ENCODE results near the gene UPF1.

The UPF1 gene

DNA sequence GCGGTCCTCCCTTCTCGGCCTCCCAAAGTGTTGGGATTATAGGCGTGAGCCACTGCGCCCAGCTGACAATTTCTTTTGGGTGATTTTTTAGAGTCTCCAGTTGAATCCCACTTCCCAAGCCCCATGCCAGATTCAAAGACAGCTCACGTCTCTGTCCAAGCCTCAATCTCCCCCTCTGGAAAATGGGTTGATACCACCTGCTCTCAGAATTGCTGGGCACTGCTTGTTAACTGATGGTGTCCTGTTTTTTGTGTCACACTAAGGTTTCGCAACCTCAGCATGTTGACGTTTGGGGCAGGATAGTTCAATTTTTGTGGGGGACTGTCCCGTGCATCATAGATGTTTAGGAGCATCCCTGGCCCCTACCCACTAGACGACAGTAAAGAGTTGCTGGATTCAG is 14.2 kb upstream of the UPF1 start:
- peaks cover 13% of the 10 kb centered on the region for H3K27me3 ChIP-seq (replicated peaks; ENCODE audit: insufficient read depth, low read length)
- TF ChIP-seq EZH2 (optimal IDR thresholded peaks at IDR 0.05; ENCODE audit: low read depth, low read length) (no peak), EZH2phosphoT487 (IDR thresholded peaks at IDR 0.05; ENCODE audit: low read length) (no peak)
- TF ChIP-seq, protein P1, sequence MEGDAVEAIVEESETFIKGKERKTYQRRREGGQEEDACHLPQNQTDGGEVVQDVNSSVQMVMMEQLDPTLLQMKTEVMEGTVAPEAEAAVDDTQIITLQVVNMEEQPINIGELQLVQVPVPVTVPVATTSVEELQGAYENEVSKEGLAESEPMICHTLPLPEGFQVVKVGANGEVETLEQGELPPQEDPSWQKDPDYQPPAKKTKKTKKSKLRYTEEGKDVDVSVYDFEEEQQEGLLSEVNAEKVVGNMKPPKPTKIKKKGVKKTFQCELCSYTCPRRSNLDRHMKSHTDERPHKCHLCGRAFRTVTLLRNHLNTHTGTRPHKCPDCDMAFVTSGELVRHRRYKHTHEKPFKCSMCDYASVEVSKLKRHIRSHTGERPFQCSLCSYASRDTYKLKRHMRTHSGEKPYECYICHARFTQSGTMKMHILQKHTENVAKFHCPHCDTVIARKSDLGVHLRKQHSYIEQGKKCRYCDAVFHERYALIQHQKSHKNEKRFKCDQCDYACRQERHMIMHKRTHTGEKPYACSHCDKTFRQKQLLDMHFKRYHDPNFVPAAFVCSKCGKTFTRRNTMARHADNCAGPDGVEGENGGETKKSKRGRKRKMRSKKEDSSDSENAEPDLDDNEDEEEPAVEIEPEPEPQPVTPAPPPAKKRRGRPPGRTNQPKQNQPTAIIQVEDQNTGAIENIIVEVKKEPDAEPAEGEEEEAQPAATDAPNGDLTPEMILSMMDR (IDR thresholded peaks at IDR 0.05; ENCODE audit: low read length), result no peak
- H3K9ac ChIP-seq (ENCODE audit: low read length), result no peak overlapping the region
- no peak overlapping the region for H3K27ac ChIP-seq (ENCODE audit: low read length)
- DNase-seq, result no peak
- H3K4me3 ChIP-seq (ENCODE audit: low read length), result no peak overlapping the region
- H3K9me3 ChIP-seq (replicated peaks; ENCODE audit: insufficient read depth, low read length), result no peaks in the 10 kb centered on the region
- no peaks in the 10 kb centered on the region for H3K79me2 ChIP-seq (ENCODE audit: low read length)
- H4K20me1 ChIP-seq (ENCODE audit: insufficient read depth, low read length), result no peaks in the 10 kb centered on the region
- H3K4me1 ChIP-seq (ENCODE audit: low read length), result no peaks in the 10 kb centered on the region
- H3K9me2 ChIP-seq (replicated peaks; ENCODE audit: insufficient read depth, low read length), result no peaks in the 10 kb centered on the region
- no peak overlapping the region for H2AFZ ChIP-seq (ENCODE audit: low read length)
- H3K36me3 ChIP-seq (replicated peaks; ENCODE audit: insufficient read depth, low read length), result no peaks in the 10 kb centered on the region
- no peaks in the 10 kb centered on the region for H3F3A ChIP-seq (ENCODE audit: insufficient read depth, low read length)
- no peak overlapping the region for H3K4me2 ChIP-seq (ENCODE audit: low read depth, low read length)

DNA sequence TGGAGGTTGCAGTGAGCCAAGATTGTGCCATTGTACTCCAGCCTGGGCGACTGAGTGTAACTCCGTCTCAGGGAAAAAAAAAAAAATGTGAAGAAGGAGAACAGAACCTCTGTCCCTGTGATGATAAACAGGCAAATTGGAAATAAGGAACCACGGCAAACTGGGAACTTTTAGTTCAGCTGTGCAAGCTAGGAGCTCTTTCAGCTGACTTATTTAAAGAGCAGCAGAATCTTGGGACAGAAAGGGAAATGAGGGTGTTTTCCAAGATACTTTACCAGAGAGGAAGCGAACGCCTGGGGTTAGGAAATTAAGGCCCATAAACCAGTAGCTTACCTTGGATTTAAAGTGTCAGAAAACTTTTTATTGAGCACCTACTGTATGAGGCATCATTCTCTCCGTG is 3.0 kb upstream of the UPF1 start:
- H3K9ac ChIP-seq (ENCODE audit: low read length), result no peak overlapping the region
- H3K9me3 ChIP-seq (replicated peaks; ENCODE audit: insufficient read depth, low read length), result no peaks in the 10 kb centered on the region
- H3F3A ChIP-seq (ENCODE audit: insufficient read depth, low read length), result peaks cover 8% of the 10 kb centered on the region
- DNase-seq, result no peak
- no peak overlapping the region for H3K27ac ChIP-seq (ENCODE audit: low read length)
- no peaks in the 10 kb centered on the region for H3K27me3 ChIP-seq (replicated peaks; ENCODE audit: insufficient read depth, low read length)
- no peak overlapping the region for H2AFZ ChIP-seq (ENCODE audit: low read length)
- H3K4me1 ChIP-seq (ENCODE audit: low read length), result 0 out of 2 replicates have a peak, but pooled peaks cover 2% of the 10 kb centered on the region
- peaks cover 12% of the 10 kb centered on the region for H4K20me1 ChIP-seq (ENCODE audit: insufficient read depth, low read length)
- TF ChIP-seq EZH2phosphoT487 (IDR thresholded peaks at IDR 0.05; ENCODE audit: low read length) (no peak), EZH2 (optimal IDR thresholded peaks at IDR 0.05; ENCODE audit: low read depth, low read length) (no peak)
- TF ChIP-seq, protein P1 (IDR thresholded peaks at IDR 0.05; ENCODE audit: low read length), result no peak
- no peaks in the 10 kb centered on the region for H3K36me3 ChIP-seq (replicated peaks; ENCODE audit: insufficient read depth, low read length)
- no peak overlapping the region for H3K4me2 ChIP-seq (ENCODE audit: low read depth, low read length)
- H3K79me2 ChIP-seq (ENCODE audit: low read length), result peaks cover 22% of the 10 kb centered on the region
- no peak overlapping the region for H3K4me3 ChIP-seq (ENCODE audit: low read length)
- H3K9me2 ChIP-seq (replicated peaks; ENCODE audit: insufficient read depth, low read length), result no peaks in the 10 kb centered on the region

DNA sequence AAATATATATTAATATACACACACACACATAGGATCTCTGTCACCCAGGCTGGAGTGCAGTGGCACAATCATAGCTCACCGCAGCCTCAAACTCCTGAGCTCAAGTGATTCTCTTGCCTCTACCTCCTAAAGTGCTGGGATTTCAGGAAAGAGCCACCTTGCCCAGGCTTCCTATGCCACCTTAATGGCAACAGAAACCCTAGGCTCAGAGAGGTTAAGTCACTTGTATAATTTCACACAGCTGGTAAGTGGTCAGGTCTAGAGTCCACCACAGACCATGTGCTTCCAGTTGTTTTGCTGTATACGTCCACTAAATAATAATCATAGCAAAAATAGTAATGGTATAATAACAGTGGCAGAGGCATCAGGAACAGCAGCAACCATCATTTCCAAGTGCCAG is 1.3 kb upstream of the UPF1 start:
- Histone ChIP-seq H3K4me3 (ENCODE audit: low read length) (no peak overlapping the region), H3K9me3 (replicated peaks; ENCODE audit: insufficient read depth, low read length) (no peaks in the 10 kb centered on the region), H3K79me2 (ENCODE audit: low read length) (peaks cover 39% of the 10 kb centered on the region), H3K9me2 (replicated peaks; ENCODE audit: insufficient read depth, low read length) (no peaks in the 10 kb centered on the region), H3F3A (ENCODE audit: insufficient read depth, low read length) (peaks cover 15% of the 10 kb centered on the region), H4K20me1 (ENCODE audit: insufficient read depth, low read length) (peaks cover 29% of the 10 kb centered on the region), H3K4me2 (ENCODE audit: low read depth, low read length) (no peak overlapping the region), H3K27me3 (replicated peaks; ENCODE audit: insufficient read depth, low read length) (no peaks in the 10 kb centered on the region), H3K9ac (ENCODE audit: low read length) (no peak overlapping the region), H2AFZ (ENCODE audit: low read length) (no peak overlapping the region), H3K4me1 (ENCODE audit: low read length) (peaks cover 16% of the 10 kb centered on the region), H3K36me3 (replicated peaks; ENCODE audit: insufficient read depth, low read length) (0 out of 2 replicates have a peak, but pooled peaks cover under 1% of the 10 kb centered on the region), H3K27ac (ENCODE audit: low read length) (no peak overlapping the region)
- TF ChIP-seq EZH2 (optimal IDR thresholded peaks at IDR 0.05; ENCODE audit: low read depth, low read length) (no peak), EZH2phosphoT487 (IDR thresholded peaks at IDR 0.05; ENCODE audit: low read length) (no peak)
- TF ChIP-seq, protein P1 (IDR thresholded peaks at IDR 0.05; ENCODE audit: low read length), result no peak
- no peak for DNase-seq
